K562 treated with DMSO at 1 percent for 12 hours (cell line): ENCODE results near the gene ZNF649. TPM values are rescaled to one million over a fixed set of nuclear protein-coding genes. Genes with fewer than 3 reads are reported as not detected.

Experiments used
- total RNA-seq: library from RNA; unstranded; fragments of 300-600 nt; gene quantifications from 2 replicates; pipeline ENCODE4 v1.2.3, GENCODE V29; 2022; ENCODE audit not compliant: insufficient read depth

The ZNF649 gene
- 0.97 and 2.1 TPM in 2 replicates for total RNA-seq

DNA sequence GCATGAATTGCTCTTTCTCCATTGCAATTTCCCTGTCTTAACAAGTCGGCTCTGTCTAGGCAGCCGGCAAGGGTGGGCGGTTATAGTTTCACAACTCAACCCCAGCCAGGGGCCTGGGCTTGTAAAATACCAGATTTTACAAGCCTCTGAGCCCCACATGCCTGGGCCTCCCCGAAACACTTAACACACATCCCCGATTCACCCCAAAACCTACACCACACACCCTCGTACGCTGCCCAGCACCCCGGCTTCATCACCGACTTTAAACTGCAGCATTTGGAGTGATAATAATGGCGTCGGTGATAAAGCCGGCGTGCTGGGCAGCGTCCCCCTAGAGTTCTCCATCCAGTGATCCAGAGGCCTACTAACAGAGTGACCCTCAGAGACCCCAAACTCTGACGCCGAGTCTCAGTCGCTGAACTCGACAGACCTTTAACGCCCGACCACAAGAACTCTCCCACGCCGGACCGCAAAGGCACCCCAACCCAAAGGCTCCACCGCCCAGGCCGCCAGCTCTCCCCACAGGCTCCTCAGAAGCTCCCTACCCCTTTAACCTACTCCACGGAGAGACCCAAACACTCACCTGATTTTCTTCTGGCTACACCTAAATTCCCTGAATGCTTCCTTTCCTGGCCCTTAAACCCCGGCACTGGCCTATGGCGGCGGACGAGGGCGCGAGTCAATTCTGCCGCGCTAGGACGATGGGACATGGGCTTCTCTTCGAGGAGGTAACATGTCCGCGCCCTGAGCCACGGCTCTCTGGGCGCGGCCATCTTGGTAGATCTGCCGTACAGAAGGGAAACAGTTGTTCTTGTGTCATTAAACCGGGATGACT lies at the start of gene ZNF649:
Gene ZNF649 (minus strand): TSS at position 687 of the 835 bp plus-strand sequence. CDS start 4,910 bp downstream, outside the sequence.

DNA sequence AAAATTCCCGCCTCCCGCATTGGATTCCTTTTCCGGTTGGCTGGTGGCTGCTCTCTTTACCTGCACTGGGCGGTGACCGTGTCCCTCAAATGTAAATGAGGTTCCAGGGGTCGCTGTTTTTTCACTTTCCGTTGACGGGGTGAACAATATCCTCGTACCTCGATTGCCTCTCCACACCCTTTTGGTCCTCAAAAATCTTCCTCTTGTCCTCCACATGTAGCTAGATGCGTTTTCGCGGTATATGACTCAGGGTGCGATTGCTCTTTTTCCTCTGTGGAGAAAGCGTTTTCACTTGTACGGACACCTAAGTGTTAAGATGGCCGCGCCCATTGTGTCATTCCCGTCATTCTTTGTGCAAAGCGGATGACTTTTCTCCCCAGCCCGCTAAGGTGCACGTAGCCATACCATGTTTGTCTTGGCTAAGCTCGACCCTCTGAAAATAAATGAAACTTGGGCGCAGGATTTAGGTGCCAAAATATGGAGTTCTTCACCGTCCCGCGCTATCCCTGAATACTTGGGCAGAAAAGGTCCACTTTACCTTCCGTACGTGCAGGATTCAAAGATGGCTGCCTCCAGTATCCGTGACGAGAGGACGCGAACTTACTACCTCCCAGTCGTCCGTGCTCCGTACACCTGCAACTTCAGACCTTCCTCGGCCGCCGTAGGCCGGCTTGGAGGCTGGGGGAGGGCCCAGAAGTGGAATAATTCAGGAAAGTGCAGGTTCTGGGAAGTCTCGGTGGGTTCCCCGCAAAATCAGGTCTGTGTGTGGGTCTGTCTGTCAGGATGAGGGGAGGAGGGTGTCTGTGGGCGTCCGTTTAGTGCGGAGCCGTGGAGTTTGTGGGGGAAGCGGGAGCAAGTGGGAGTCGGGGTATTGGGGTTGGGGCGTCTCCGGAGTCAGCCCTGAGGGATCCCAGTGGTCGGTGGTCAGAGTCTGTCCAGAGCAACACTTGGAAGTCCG lies 22.2 kb upstream of the ZNF649 start, which contains the start of gene ZNF613:
Gene ZNF613 (plus strand): TSS at position 689 of the 958 bp plus-strand sequence. CDS start 8,749 bp downstream, outside the sequence.

DNA sequence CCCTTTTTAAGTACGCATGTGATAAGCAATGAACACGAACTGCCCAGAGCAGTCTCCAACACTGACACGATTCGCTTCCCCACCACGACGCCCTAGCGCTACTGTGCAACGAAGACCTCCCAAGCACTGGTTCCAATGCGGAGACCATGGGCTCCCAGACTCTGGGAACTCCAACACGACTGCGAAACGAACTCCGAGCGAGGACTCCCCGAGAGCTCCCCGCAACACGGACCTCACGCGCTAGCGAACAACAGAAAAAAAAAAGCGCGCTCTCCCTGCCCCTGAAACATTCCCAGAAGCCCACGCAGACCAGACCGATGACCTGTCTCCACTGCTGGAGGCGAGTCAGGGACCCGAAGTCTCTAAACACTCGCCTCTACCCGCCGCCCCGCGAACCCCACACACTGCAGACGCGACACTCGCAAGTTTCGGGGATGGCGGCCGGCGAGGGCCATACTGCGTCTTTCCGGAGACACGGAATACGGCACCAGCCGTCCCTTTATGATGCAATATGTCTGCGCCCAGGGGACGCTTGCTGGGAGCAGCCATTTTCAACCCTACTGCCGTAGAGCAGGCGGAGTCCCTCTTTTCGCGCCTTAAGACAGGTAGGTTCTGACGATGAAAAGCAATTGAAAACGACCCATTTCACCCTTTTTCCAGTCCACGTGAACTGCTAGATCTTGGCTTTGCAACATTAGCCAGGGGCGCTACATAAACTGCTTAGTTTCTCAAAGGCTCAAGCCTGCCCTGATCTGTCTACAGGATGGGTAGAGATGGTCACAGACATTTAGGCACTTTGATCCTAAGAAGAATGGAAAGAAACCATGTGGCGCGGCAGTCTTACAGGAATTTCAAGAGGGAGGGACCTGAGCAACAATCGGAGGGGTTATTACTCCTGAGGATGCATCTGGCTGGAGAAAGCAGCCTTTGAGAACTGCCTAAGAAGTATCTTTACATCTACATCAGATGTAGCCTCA lies 17.0 kb downstream of the ZNF649 start, which contains the start of gene ZNF577:
Gene ZNF577 (minus strand): TSS at position 430 of the 977 bp plus-strand sequence. CDS start 7,569 bp downstream, outside the sequence.

Other genes starting within 250 kb of the ZNF649 start
- gene SPACA6, start 211.7 kb downstream of the ZNF649 start, total RNA-seq, result 17.0 and 35.0 TPM in 2 replicates
- not detected in 2 replicates for gene HAS1, start 181.0 kb downstream of the ZNF649 start, total RNA-seq
- not detected in 2 replicates for gene FPR1, start 153.1 kb downstream of the ZNF649 start, total RNA-seq
- 1.0 TPM in 1 of 2 replicates, not detected in the other for gene FPR2, start 143.8 kb downstream of the ZNF649 start, total RNA-seq
- gene FPR3, start 109.9 kb downstream of the ZNF649 start, total RNA-seq, result 0.69 TPM in 1 of 2 replicates, not detected in the other
- gene ZNF577, start 17.1 kb downstream of the ZNF649 start, total RNA-seq, result 1.2 and 11.2 TPM in 2 replicates
- gene ZNF613, start 22.5 kb upstream of the ZNF649 start, total RNA-seq, result 0.86 and 6.6 TPM in 2 replicates
- 0.82 and 2.3 TPM in 2 replicates for gene ZNF350, start 81.8 kb upstream of the ZNF649 start, total RNA-seq
- 0.63 and 1.6 TPM in 2 replicates for gene ZNF615, start 103.2 kb upstream of the ZNF649 start, total RNA-seq
- gene ZNF614, start 123.4 kb upstream of the ZNF649 start, total RNA-seq, result 1.1 and 4.0 TPM in 2 replicates
- 4.7 and 6.6 TPM in 2 replicates for gene ZNF432, start 143.8 kb upstream of the ZNF649 start, total RNA-seq
- 4.0 and 5.8 TPM in 2 replicates for gene ZNF841, start 190.7 kb upstream of the ZNF649 start, total RNA-seq
- gene ZNF616, start 234.9 kb upstream of the ZNF649 start, total RNA-seq, result 1.4 and 7.1 TPM in 2 replicates